Esophagus squamous epithelium (tissue), 4 donors: ENCODE data around the gene TANGO2.

Experiments
- CTCF ChIP-seq, 6 experiments: fragments of 450-650 bp in 4 of 6; fragments of 200-600 bp in 2 of 6; sonication (generic) in 2 of 6; IDR thresholded peaks; one replicate each; pipeline ENCODE4 v1.5.1; 2016 to 2019; ENCODE audit warnings: antibody characterized with exemption in 6 of 6, mild to moderate bottlenecking in 4 of 6, moderate library complexity in 4 of 6
- POLR2A ChIP-seq, 4 donors: fragments of 450-650 bp; IDR thresholded peaks; one replicate each; pipeline ENCODE4 v1.6.1; 2017; ENCODE audit warnings: antibody characterized with exemption in 4 of 4, mild to moderate bottlenecking in 4 of 4, moderate library complexity in 3 of 4

DNA sequence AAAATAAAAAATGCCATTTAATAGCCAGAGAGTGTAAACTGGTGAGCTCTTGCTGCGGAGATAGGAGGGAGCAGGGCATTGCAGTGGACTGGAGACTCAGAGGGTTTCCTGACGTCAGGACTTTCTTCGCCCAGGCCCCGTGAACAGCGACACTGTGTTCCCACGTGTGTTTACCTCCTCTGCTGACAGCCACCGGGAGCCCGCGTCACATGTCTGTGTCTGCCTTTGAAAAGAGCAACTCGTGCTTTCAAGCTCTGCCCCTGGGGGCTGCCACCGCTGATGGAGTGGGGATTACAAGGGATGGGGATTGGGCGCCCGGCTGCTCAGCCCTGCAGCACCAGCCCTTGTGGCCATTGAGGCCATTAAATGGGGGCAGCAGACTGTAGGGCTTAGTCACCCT is 3.3 kb downstream of the TANGO2 start:
- no peak for TF ChIP-seq POLR2A (IDR thresholded peaks at IDR 0.05)
- no peak for TF ChIP-seq CTCF (IDR thresholded peaks at IDR 0.05)
